Activated CD4-positive, alpha-beta T cell treated with anti-CD3 and anti-CD28 coated beads, Interleukin-10, Interleukin-2, amounts not matched to agents 100 ng/mL and 50 ng/mL, durations not matched to agents 16 hours and 8 hours (primary cell): Measurements from ENCODE around the gene SMTN.
"Not testable (repeated sequence)": the region's sequence is repeated elsewhere in the genome, so short reads cannot be mapped to it uniquely, and the experiment has no call there.

ENCODE experiments used
- DNase-seq: peaks from one replicate; pipeline ENCODE4 v3.0.0-alpha.2; 2020

The SMTN gene

GRCh38 chr22:31073545-31074145, 7.5 kb upstream of the SMTN start:
- DNase-seq = not testable (repeated sequence)

- DNase-seq = no peak
Observed at GRCh38 chr22:31075961-31076360, 5.2 kb upstream of the SMTN start.

GRCh38 chr22:31077681-31078080, 3.4 kb upstream of the SMTN start:
- no peak for DNase-seq

GRCh38 chr22:31078389-31078788, 2.7 kb upstream of the SMTN start:
- not testable (repeated sequence) for DNase-seq

GRCh38 chr22:31079095-31079642, 1.9 kb upstream of the SMTN start:
- no peak for DNase-seq

- no peak for DNase-seq
Observed at GRCh38 chr22:31080164-31080847, 812 bp upstream of the SMTN start.

GRCh38 chr22:31081963-31082605, 966 bp downstream of the SMTN start:
- DNase-seq = no peak

GRCh38 chr22:31082606-31083376, 1.7 kb downstream of the SMTN start:
- DNase-seq = peak; percentile 60

- no peak for DNase-seq
Observed at GRCh38 chr22:31083377-31083768, 2.3 kb downstream of the SMTN start.

- peak; percentile 31 for DNase-seq
Observed at GRCh38 chr22:31083923-31084810, 3.0 kb downstream of the SMTN start.

GRCh38 chr22:31084811-31085492, 3.8 kb downstream of the SMTN start:
- peak; percentile 92 for DNase-seq

GRCh38 chr22:31085493-31085824, 4.3 kb downstream of the SMTN start:
- no peak for DNase-seq

GRCh38 chr22:31085928-31086327, 4.8 kb downstream of the SMTN start:
- DNase-seq = no peak

- DNase-seq = no peak
Observed at GRCh38 chr22:31086703-31087330, 5.7 kb downstream of the SMTN start.

- no peak for DNase-seq
Observed at GRCh38 chr22:31087744-31088215, 6.7 kb downstream of the SMTN start.

GRCh38 chr22:31088233-31088986, 7.3 kb downstream of the SMTN start:
- no peak for DNase-seq

GRCh38 chr22:31089160-31090100, 8.3 kb downstream of the SMTN start:
- DNase-seq = peak; percentile 42

GRCh38 chr22:31090217-31091085, 9.3 kb downstream of the SMTN start:
- no peak for DNase-seq
